Inflammatory macrophage (primary cell): Measurements from ENCODE around the gene ENAH.
"Not testable (repeated sequence)": the region's sequence is repeated elsewhere in the genome, so short reads cannot be mapped to it uniquely, and the experiment has no call there.

Source experiments
- DNase-seq, 2 donors: peaks; one replicate each; pipeline ENCODE4 v3.0.0-alpha.2; 2020 to 2022
- total RNA-seq, 18 experiments: gene quantifications; one replicate each; lab custom pipeline; 2026; ENCODE audit warnings: mixed read lengths in 6 of 18, inconsistent platforms in 2 of 18; lab: John Stamatoyannopoulos, UW

ENAH gene
- total RNA-seq: 0.52 to 1.7 (median 0.90) reads per million in 18 experiments

DNA sequence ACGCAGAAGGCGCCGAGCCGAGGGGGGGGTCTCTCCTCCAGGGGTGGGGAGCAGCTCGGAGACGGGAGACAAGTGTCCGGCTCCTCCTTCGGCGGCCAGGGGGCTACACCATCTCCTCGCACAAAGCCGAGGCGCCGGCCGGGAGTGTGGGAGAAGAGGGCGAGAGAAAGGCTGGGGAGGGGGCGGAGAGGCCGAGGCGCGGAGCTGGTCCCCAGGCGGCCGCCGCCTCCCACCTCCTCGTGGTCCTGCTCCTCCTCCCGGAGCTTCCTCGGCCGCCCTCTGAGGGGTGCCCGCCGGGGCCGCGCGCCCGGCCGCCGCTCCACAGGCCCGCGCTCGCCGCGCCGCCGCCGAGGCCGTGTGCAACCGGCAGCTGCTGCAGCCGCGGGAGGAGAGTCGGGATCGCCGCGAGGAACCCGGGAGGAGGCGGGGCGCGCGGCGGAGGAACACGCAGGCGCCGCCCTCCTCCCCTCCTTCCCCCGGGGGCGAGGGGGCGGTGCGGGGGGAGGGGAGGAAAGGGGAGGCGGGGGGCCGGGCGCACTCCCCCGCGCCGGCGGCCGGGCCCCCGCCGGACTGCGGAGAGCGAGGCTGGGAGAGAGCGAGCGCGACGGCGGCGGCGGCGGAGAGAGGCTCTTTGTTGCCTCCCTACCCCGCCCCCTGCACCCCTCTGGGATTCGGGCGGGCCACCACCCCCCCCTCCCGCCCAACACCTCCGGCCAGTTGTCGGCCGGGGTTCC, at the start of gene ENAH:
Gene ENAH, minus strand, starts transcription at position 395 of the 734 bp plus-strand sequence. CDS start 433 bp downstream, outside the sequence.
- peak; percentile 9 to 50 for DNase-seq

DNA sequence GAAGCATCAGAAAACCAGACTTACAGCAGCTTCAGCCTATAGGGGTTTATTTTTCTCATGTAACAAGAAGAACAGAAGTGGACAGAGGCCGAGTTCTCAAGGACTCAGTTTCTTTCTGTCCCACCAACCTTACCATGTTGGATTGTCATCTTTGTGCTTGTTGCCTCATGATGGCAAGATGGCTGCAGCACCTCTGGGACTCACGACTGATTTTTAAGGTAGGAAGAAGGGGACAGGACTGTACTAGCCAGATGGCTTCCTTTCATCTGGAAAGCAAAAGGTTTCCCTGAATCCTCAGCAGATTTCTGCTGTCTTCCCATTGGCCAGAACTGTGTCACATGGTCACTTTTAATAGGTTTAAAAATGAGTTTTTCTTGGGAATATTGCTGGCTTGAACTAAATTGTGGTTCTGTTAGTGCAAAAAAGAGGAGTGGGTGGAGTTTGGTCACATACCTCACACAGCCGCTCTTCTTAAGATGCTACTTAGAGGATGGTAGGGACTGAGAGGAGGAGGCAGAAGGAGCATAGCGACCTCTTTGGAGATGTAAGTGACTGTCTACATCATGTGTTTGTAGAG, 48.1 kb upstream of the ENAH start:
- DNase-seq: no peak

DNA sequence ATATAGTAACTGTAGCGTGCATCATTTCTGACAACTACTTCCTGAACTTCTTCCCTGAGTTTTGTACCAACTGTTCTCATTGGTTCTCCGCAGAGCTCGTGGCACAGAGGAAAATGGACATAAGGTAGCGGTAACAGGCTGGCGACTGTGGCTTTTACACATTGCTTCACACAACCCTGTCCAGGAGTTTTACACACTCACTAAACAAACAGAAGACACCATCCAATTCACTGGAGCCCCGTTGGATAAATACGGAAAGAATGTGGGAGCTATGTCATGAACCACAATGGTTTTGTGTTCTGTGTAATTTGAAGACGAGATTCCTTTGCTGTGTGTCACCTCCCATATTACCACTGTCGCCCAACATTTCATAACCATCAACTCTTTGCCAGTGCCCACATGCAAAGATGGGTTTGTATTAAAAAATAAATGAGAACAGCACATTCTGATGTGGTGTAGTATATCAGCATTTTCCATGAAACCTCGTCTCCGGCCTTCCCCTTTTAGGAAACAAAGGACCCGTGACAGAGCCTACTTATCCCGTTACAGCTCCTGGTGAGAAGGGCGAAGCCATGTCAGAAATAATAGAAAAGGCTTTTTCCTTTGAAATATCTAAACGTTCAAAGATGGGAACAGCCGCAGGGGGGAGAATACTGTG, 47.4 kb upstream of the ENAH start:
- DNase-seq: no peak

DNA sequence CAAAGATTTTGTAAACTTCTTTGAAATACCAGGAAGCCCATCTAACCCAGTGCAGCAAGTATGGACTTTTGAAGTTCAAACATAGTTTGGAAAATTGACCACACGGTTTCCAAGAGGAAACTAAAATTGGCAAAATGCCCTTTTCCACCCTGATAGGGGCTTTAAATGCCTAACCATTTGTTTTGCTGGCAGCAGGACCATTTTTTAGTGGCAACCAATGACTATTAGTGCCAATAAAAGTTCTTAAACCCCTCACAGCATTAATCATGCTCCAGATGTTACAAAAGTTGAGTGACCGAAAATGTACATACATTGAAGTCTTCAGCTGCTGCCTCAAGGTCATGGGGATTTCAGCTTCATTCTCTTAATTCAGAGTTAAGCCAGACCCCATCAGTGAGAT, 46.4 kb upstream of the ENAH start:
- no peak for DNase-seq

DNA sequence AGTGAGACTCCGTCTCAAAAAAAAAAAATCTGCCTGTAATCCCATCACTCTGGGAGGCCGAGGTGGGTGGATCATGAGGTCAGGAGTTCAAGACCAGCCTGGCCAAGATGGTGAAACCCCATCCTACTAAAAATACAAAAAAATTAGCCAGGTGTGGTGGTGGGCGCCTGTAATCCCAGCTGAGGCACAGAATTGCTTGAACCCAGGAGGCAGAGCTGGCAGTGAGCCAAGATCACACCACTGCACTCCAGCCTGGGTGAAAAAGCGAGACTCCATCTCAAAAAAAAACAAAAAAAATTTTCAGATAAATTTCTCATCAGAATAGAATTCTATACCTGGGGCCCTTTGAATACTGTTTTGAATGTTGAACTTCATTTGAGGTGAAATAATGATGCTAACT, 45.3 kb upstream of the ENAH start:
- DNase-seq: not testable (repeated sequence)

DNA sequence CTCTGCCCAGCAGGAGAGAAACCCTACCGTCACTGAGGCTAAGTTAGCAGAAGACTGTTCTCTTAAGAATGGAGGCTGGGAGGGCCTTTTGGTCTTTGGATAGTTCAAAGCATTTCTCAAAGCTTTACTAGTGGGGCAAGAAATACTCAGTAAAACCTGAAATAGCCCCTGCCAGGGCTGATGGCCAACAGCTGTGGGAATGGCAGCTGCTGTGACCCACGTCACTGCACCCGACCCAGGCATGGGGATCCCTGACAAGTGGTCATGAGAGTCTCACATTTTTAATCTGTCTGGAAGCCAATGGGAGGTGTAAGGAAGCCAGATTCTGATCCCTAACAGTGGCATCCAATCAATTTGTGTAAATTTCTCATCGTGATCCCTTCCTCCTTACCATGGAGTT, 44.5 kb upstream of the ENAH start:
- no peak for DNase-seq

DNA sequence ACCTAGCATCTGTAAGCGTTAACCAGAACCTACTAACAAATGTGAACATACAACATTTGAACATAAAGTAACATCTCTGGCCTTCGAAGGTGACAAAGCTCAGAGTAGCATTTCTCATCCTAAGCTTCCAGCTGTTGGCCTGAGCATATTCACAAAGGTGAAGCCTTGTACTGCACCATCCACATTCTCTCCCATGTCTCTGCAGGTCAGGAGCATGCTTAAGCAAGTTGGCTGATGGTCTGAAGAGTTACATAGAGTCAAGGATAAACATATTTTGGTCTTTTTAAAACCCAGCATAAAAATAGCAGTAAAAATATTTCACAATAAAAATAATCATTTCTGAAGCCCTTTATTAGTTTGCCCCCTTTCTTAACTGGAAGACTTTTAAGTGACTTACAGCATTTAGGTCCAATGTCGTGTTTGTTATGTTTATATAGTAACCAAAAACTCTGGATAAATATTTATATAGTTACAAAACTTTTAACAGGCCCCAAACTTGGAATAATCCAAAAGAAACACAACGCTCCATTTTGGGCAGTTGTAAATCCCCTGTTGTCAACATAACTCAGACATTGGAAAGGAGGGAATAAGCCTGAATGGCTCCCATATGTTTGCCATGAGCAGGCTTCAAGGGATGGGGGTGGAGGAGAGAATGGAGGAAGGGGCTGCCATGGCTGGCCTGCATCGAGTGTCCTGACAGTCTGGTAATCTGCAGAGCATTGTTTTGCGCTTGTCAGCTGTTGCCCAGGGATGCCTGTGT, 42.8 kb upstream of the ENAH start:
- no peak for DNase-seq

DNA sequence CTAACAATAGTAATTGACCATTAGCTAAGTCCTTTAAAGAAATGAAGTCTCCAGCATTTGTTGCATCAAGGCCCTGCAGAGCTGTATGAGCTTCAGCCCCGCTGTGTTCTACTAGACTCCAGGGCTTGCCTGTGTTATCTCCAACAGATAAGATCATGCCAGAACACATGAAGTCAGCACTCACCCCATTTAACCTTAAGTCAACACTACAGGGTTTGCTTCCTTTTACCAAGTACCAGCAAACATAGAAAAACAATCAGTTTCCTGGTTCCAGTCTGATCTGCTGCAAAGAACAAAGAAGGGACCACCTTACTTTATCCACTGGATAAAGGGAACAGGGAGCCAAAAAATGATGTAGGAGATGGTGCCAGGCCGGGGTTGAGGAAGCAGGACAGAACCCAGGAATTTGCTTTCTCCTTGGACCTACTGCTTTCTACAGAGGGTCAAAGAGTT, 41.3 kb upstream of the ENAH start:
- no peak for DNase-seq

DNA sequence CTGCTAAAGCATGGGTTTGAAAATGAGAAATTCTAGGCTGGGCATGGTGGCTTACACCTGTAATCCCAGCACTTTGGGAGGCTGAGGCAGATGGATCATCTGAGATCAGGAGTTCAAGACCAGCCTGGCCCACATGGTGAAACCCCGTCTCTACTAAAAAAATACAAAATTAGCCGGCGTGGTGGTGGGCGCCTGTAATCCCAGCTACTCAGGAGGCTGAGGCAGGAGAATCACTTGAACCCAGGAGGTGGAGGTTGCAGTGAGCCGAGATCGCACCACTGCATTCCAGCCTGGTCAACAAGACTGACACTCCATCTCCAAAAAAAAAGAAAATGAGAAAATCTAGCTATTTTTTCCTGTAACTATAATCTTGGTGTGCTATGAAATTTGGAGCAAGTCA, 40.8 kb upstream of the ENAH start:
- DNase-seq: not testable (repeated sequence)

DNA sequence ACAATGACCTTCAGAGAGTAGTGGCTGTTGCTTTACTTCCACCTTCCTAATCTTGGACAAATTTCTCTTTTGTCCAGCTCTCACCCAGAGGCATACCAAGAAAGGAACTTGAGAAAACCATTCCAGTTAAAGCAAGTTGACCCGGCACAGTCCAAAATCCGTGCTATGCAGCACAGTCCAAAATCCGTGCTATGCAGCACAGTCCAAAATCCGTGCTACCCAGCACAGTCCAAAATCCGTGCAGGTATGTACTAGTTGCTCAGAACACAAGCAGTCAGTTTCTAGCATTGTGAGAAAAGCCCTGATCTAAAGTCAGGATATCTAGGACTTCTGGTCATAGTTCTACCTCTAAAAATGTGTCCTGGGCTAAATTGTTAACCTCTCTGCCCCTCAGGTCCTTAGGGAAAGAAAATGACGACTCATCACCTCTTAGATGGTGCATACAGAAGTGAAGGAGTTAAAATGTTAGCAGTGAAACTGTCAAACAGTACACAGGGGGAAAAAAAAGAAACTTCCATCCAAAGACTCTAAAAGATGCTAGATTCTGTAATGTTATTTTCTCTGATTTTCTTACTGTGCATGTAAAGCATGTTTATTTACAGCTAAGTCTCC, 40.3 kb upstream of the ENAH start:
- DNase-seq: no peak

DNA sequence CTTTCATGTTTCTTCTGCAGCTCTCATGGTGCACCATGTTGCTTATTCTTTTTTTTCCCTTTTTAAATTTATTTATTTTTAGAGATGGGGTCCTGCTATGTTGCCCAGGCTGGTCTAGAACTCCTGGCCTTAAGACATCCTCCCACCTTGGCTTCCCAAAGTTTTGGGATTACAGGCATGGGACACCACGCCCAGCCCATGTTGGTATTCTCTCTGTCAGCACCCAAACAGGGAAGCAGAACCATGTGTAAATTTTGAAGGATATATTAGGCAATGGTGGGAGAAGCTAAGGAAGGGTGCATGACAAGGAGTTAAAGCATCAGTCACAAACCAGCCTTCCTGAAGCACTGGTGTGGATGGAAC, 39.6 kb upstream of the ENAH start:
- no peak for DNase-seq

DNA sequence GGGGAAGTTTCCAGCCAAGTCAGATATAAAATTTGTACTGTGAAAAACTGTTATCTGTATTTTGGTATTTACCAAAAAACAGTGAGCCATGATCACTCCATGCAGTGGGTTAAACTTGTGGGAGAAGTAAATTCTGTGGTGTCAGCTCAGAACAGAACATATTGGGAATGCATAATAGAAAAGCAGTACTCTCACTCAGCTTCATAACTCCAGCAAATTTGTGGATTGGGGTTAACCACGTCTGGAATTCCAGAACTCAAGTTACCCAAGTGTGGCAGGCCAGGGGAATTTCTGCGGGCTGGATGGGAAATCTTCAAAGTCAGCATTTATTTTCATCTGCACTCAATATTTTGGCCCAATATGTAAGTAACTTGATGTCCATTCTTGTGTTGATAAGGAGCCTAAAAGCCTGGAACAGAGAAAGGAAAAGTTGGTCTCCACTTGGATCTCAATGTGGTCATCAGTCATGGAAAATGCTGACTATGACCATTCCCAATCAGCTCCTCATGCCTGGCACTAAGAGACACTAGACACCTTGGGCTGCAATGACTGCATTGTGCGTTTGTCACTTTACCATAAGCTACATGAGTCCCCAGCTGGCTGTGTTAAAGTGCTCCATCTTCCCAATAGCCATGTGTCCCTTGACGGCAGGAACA, 39.1 kb upstream of the ENAH start:
- no peak for DNase-seq

DNA sequence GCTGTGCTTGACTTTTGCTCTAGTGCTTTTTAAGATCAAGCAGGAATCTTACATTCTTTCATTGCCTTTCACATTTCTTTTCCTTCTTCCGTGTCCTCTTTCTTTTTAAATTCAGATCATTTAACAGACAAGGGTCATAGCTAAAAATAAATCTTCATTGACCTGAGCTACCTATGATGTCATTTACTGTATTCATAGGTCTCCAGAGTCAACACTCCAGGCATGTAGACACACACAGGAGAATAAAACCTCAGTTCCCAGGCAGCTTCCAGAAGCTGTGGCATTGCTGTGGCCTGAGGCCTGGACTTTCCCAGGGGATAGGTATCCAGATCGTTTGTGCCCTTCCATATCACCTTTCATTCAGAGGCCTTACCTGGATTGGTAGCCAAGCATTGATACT, 38.5 kb upstream of the ENAH start:
- no peak for DNase-seq

DNA sequence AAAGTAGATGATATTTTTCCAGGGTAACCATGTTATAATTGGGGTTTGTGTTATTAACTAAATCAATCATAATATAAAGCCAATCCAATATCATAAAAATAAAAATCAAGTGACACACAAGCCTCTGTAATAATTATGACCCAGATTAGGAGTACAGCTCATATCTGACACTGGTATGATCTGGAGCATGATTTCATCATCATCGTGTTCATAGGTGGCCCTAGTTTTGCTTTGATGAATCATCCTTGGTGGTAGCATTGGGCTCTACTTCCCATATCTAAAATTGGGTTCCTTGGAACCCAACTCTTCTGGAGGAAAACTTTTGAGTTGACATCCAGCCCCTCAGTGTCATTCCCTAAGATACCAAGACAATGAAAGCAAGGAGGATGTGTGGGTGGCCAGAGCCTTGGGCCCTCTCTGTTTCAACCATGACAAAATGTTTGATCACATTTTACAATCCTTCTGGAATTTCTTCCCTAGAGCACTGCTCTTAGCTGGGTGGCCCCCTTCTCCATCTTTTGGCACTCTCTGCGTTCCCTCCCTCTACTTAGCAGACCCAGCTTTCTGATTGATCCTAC, 37.0 kb upstream of the ENAH start:
- DNase-seq: no peak

DNA sequence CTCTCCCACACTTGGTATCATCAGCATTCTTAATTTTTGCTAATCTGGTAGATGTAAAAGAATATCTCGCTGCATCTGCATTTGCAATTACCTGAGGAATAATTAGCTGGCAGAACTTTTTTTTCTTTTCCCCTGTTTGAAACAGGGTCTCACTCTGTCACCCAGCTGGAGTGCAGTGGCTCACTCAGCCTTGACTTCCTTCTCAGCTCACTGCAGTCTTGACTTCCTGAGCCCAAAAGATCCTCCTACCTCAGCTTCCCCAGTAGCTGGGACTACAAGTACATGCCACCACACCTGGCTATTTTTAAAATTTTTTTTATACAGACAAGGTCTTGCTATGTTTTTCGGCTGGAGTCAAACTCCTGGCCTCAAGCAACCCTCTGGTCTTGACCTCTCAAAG, 35.4 kb upstream of the ENAH start:
- no peak for DNase-seq

DNA sequence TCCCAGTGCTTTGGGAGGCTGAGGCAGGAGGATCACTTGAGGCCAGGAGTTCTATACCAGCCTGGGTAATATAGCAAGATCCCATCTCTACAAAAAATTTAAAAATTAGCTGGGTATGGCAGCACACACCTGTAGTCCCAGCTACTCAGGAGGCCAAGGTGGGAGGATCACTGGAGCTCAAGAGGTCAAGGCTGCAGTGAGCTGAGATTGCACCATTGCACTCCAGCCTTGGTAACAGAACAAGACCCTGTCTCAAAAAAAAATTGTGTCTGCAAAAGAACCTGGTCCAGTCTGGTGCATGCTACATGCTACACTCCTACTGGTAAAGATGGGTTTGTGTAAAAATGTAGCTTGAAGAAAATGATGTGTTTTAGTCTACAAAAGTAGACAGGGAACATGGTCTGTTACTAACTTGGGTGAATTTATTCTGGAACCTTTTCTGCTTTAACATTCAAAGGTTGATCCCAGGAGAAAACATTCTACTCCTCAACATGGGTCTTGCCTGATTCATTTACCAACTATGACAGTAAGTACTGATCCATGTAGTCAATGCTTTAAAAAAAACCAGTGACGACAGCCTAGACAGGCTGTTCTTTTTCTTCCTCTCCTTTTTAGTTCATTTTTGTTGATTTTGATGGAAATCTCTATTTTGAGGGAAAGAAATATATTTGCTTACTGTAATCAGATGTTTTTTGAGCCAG, 32.7 kb upstream of the ENAH start:
- DNase-seq: no peak

DNA sequence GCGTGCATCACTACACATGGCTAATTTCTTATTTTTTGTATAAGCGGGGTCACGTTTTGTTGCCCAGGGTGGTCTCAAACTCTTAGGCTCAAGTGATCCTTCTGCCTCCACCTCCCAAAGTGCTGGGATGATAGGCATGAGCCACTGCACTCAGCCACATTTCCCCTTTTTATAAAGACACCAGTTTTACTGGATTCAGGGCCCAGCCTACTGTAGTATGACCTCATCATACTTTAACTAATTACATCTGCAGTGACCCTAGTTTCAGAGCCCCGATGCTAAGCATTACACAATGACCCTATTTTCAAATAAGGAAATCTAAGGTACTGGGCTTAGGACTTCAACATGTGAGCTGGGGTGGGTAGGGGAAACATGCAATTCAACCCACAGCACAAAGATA, 31.8 kb upstream of the ENAH start:
- no peak for DNase-seq

DNA sequence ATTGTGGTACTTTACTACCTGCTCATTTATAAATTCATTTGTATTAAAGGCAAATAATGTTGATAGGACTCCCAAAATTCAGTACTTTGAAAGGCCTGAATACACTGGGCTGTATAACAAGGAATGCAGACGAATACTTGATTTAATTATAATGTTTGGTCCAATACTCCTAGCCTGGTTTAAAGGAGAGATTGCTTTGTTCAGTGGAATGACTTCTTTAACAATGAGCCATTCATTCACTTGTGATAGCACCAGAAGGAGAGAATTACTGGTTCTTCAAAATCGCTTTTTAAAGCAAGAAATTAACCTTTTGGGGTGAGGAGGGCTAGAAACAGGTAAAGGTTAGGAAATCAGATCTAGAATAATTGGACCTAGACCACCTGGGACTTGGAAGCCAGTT, 28.3 kb upstream of the ENAH start:
- no peak for DNase-seq

DNA sequence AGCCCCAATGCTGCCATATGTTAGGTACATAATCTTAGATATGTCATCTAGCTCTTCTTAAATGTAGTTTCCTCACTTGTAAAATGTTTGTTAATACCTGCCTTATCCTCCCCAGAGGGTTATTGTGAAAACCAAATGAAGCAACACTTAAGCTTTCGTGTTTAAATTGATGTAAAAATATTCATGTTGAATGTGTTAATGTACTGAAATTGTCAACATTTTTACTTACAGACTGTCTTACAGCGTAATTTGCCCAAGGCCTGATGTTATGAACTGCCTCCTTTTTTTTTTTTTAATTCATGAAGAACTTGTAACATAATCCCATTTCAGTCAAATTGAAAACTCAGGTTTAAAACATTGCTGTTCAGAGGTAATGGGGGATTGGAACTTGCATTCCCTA, 25.6 kb upstream of the ENAH start:
- no peak for DNase-seq

DNA sequence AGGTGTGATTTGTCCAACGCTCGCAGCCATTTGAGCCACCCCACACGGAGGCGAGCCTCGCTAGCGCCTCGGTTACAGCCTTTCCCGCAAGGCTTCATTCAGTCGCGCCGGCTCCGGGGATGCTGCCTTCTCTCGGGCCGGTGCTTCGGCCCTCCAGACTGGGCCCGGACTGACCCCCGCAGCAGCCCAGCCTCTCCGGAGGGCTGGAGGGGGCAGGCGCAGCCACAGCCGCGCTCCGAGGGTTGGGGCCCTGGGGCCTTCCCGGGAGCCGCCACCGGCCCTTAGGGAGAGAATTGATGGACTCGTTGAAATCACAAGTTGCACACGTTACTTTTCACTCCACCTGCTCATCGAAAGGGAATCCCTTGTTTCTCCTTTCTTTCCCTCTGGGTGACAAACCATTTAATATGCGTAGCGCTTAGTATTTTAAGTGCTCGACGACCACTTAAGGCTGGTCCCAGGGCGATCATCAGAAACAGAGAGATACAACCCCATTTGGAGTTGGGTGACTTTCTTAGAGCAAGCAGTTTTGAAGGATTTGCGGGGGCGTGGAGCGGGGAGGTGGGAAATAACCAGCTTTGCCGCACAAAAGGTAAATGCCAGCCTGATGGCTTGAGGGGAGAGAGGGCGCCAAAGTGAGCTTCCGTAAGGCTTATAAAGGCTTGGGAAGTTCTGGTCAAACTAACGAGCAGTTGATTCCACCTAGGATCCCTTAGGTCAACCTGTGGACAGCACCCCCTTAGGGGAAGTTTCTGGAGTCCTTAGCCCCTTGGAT, 24.6 kb upstream of the ENAH start:
- DNase-seq: no peak
